Measurements from ENCODE around the gene LRRC4C. TPM values are rescaled to one million over a fixed set of nuclear protein-coding genes. Genes with fewer than 3 reads are reported as not detected.

LRRC4C gene
- total RNA-seq, 6 experiments from 2014 or later, result 0.25 to 0.43 (median 0.27) TPM

DNA sequence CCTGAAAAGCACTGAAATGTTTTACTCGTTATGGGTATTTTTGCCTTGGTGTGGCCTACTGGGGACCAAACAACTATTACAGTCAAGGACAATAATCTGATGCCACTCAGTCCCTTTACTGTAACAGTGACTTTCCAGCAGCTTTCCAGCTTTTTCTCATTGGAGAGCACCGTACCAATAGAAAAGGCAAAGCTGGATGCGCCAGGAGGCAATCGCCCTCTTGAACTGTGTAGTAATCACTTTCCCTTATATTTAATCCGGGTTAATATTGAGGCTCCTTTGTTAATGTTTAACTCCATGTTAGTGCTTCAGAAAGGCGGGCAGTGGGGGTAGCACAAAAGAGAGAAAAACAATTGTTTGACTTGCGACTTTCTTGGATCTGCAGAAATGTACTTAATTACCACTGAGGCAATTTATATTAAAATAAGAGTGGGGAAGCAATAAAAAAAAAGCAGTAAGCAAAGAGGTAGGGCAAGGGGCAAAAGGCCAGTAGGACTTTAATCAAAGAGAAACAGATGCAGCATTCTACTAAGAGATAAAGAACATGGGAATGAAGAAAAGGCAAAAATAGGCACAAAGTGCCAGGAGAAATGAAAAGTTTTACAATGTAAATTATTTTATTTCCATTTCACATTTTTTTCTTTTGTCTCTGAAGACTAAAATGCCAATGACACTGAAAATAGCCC is 81.6 kb downstream of the LRRC4C start:
- intact Hi-C loops (cut with DNase I), result no loop called here
- no peak for TF ChIP-seq POLR2A (IDR thresholded peaks at IDR 0.05)
- TF ChIP-seq, protein P1, sequence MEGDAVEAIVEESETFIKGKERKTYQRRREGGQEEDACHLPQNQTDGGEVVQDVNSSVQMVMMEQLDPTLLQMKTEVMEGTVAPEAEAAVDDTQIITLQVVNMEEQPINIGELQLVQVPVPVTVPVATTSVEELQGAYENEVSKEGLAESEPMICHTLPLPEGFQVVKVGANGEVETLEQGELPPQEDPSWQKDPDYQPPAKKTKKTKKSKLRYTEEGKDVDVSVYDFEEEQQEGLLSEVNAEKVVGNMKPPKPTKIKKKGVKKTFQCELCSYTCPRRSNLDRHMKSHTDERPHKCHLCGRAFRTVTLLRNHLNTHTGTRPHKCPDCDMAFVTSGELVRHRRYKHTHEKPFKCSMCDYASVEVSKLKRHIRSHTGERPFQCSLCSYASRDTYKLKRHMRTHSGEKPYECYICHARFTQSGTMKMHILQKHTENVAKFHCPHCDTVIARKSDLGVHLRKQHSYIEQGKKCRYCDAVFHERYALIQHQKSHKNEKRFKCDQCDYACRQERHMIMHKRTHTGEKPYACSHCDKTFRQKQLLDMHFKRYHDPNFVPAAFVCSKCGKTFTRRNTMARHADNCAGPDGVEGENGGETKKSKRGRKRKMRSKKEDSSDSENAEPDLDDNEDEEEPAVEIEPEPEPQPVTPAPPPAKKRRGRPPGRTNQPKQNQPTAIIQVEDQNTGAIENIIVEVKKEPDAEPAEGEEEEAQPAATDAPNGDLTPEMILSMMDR (IDR thresholded peaks at IDR 0.05), result no peak
- Histone ChIP-seq H3K9me3 (no peaks in the 10 kb centered on the region), H3K4me1 (peaks cover 0 to 17% (median 6%) of the 10 kb centered on the region in 4 donors), H3K4me3 (peak overlapping the region in 2 of 3 donors; percentile 24 to 35), H3K36me3 (no peaks in the 10 kb centered on the region), H3K27me3 (no peaks in the 10 kb centered on the region), H3K27ac (peak overlapping the region; percentile 20 to 73 (median 52))
- DNase-seq (peak; percentile 47 to 70 (median 64)), ATAC-seq (peak; percentile 95 to 99 (median 97))
- WGBS (ENCODE audit: insufficient coverage, low coverage, low lambda C conversion rate, missing lambda C conversion rate), result 24% methylated on average over 7 of the region's 7 CpGs

DNA sequence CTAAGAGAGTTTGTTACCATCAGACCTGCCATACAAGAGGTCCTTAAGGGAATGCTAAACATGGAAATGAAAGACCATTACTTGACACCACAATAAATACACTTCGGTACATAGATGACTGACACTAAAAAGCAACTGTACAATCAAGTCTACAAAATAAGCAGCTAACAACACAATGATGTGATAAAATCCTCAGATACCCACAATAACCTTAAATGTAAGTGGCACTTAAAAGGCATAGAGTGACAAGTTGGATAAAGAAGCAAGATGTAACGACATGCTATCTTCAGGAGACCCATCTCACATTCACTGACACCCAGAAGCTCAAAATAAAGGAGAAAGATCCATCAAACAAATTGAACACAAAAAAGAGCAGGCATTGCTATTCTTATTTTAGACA is 107.6 kb downstream of the LRRC4C start:
- no peak overlapping the region for H3K27ac ChIP-seq
- H3K4me3 ChIP-seq, result no peak overlapping the region
- H3K9me3 ChIP-seq, result no peaks in the 10 kb centered on the region
- TF ChIP-seq, protein P1 (IDR thresholded peaks at IDR 0.05), result no peak
- TF ChIP-seq POLR2A (IDR thresholded peaks at IDR 0.05), result no peak
- no peaks in the 10 kb centered on the region for H3K4me1 ChIP-seq
- ATAC-seq (no peak), DNase-seq (no peak)
- no peaks in the 10 kb centered on the region for H3K36me3 ChIP-seq
- WGBS (ENCODE audit: insufficient coverage, low coverage, low lambda C conversion rate, missing lambda C conversion rate), result 68% methylated on average over 2 of the region's 2 CpGs
- intact Hi-C loops (cut with DNase I), result no loop called here
- H3K27me3 ChIP-seq, result no peaks in the 10 kb centered on the region

DNA sequence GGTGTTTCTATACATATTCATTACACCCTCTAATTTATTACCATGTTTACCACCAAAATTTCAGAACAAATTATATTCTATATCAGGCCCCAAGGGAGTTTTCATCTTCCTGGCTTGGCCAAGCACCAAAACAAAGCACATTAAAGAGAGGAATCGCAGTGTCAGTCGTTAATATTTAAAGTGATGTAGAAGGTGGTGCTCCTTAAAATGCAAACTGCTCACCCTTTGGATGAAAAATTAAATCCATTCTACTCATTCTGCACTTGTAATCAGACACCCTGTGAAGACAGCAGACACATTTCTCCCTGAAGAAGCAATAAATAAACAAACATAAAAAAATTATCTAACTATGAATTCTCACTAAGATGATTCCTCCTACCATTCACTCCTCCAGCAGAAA is 113.4 kb downstream of the LRRC4C start:
- Histone ChIP-seq H3K27me3 (no peaks in the 10 kb centered on the region), H3K9me3 (no peaks in the 10 kb centered on the region), H3K27ac (no peak overlapping the region), H3K4me1 (no peaks in the 10 kb centered on the region), H3K4me3 (no peak overlapping the region), H3K36me3 (no peaks in the 10 kb centered on the region)
- no peak for TF ChIP-seq POLR2A (IDR thresholded peaks at IDR 0.05)
- TF ChIP-seq, protein P1 (IDR thresholded peaks at IDR 0.05), result no peak
- no peak for DNase-seq
- WGBS (ENCODE audit: insufficient coverage, low coverage, low lambda C conversion rate, missing lambda C conversion rate), result 89% methylated on average over 2 of the region's 2 CpGs
- ATAC-seq, result no peak
- intact Hi-C loops (cut with DNase I), result no loop called here

GRCh38 chr11:41334007-41334933 is 125.2 kb downstream of the LRRC4C start:
- WGBS (ENCODE audit: insufficient coverage, low coverage, low lambda C conversion rate, missing lambda C conversion rate), result 40% methylated on average over 7 of the region's 7 CpGs
- intact Hi-C loops (cut with DNase I), result no loop called here
- no peaks in the 10 kb centered on the region for H3K27me3 ChIP-seq
- peaks cover 0 to 10% (median 2%) of the 10 kb centered on the region in 4 donors for H3K4me1 ChIP-seq
- ATAC-seq, result peak; percentile 90 to 99 (median 94)
- peak overlapping the region in 1 of 3 donors; percentile 57 for H3K27ac ChIP-seq
- TF ChIP-seq POLR2A (IDR thresholded peaks at IDR 0.05), result no peak
- TF ChIP-seq, protein P1 (IDR thresholded peaks at IDR 0.05), result no peak
- DNase-seq, result peak in 1 of 3 donors; percentile 44
- H3K36me3 ChIP-seq, result no peaks in the 10 kb centered on the region
- H3K4me3 ChIP-seq, result no peak overlapping the region
- no peaks in the 10 kb centered on the region for H3K9me3 ChIP-seq
